GM19438 (cell line): ENCODE measurements around the gene SHC4.
"Not testable (repeated sequence)": the region's sequence is repeated elsewhere in the genome, so short reads cannot be mapped to it uniquely, and the experiment has no call there.

Source experiments
- ATAC-seq: cut with Tn5 transposase; IDR thresholded peaks from one replicate; pipeline ENCODE4 v1.9.1; 2021; ENCODE audit warnings: low read depth; ENCODE audit not compliant: unreplicated experiment

SHC4 gene

GRCh38 chr15:48855501-48856440, 107.9 kb downstream of the SHC4 start:
- ATAC-seq, result no peak

DNA sequence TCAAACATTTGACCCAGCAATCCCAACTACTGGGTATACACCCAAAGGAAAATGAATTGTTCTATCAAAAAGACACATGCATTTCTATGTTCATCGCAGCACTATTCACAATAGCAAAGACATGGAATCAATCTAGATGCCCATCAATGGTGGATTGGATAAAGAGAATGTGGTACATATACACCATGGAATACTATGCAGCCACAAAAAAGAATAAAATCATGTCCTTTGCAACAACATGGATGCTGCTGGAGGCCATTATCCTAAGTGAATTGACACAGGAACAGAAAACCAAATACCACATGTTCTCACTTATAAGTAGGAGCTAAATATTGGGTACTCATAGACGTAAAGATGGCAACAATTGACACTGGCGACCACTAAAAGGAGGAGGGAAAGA, 109.3 kb downstream of the SHC4 start:
- ATAC-seq, result not testable (repeated sequence)

GRCh38 chr15:48851956-48852355, 111.8 kb downstream of the SHC4 start:
- ATAC-seq, result no peak

- ATAC-seq, result no peak
These were observed 113.1 kb downstream of the SHC4 start for GRCh38 chr15:48850648-48851047.

DNA sequence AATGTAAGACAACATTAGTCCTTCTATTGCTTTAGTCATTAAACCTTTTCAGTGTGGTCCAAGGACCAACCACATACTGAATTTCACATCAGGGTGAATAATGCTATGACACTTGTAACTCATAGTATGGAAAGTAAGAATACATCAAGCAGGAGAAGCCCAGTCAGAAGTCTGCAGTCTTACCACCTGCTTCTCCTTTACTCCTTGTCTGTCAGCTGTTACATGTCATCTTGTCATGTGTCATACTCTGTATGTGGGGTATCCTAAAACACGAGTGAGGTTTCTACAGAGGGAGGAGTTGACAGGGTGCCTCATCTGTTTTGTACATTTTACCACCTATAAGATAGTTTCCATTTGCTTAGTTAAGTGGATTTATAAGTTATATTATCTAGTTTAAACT, 118.6 kb downstream of the SHC4 start:
- no peak for ATAC-seq

GRCh38 chr15:48842501-48842900, 121.2 kb downstream of the SHC4 start:
- ATAC-seq, result no peak

GRCh38 chr15:48834756-48835155, 129.0 kb downstream of the SHC4 start:
- no peak for ATAC-seq

GRCh38 chr15:48833526-48834239, 130.0 kb downstream of the SHC4 start:
- no peak for ATAC-seq

DNA sequence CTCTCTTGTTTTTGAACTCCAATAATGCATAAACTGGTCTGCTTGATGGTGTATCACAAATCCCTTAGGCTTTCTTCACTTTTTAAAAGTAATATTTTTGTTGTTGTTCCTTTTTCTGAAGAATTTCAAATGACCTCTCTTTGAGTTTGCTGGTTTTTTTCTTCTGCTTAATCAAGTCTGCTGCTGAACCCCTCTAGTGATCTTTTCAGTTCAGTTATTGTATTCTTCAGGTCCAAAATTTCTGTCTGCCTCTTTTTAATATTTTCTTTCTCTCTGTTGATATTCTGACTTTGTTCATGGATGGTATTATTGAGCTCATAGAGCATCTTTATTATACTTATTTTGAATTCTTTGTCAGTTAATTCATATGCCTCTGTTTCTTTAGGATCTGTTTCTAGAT, 131.1 kb downstream of the SHC4 start:
- no peak for ATAC-seq

- no peak for ATAC-seq
These were observed 134.8 kb downstream of the SHC4 start for GRCh38 chr15:48828906-48829305.

GRCh38 chr15:48828471-48828870, 135.2 kb downstream of the SHC4 start:
- ATAC-seq, result no peak

GRCh38 chr15:48825075-48825474, 138.6 kb downstream of the SHC4 start:
- ATAC-seq, result no peak

DNA sequence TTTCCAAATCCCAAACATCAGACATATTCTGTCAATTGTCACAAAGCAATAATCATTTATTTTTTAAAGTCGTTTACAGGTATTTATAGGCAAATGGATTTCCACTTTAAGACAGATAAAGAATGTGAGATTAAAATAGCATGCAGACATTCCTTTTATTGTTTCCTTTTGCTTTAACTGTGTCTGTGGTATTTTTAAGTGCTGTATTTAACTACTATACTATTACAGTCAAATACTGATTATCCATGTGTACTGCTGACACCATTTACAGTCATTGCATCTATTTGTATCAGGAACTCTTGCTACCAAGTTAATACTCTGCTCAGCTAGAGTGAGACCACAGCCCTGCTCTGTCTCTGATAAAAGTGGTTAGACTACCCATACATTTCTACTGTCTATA, 140.0 kb downstream of the SHC4 start:
- ATAC-seq, result no peak

DNA sequence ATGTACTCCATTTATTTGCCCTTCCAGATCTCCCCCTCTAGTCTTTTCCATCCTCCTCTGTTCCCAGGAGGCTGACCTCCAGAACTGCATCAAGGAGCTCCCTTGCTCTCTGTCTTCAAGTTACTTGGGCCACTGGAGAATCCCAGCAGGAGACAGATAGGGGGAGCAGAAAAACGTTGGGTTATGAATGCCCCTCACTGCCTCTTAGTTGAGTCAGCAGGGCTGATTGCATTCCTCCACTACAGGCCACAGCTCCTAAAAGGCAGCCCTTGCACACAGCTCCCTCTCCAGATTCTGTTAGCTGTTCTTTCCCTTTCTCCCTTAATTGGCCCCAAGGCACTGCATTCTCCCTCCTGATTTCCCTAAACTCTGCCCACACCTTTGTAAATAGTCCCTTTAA, 140.5 kb downstream of the SHC4 start:
- ATAC-seq, result no peak

DNA sequence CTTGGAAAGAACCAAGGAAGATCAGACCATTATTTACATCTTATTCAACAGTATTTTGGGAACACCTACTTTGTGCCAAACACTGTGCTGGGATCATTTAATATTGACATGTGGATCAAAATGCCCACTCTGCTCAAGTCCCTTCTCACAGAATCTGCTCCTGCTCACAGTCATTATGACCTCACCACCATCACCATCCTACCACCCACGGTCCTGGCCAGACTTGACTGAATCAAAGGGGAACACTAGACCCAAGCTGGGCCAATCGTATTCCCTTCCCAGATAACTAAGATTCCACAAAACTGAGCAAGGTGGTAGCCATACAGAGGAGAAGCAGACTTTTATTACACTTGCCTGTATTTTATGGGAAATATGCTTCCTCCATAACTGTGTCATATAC, 149.4 kb downstream of the SHC4 start:
- ATAC-seq, result no peak

GRCh38 chr15:48811325-48811958, 152.3 kb downstream of the SHC4 start:
- no peak for ATAC-seq

DNA sequence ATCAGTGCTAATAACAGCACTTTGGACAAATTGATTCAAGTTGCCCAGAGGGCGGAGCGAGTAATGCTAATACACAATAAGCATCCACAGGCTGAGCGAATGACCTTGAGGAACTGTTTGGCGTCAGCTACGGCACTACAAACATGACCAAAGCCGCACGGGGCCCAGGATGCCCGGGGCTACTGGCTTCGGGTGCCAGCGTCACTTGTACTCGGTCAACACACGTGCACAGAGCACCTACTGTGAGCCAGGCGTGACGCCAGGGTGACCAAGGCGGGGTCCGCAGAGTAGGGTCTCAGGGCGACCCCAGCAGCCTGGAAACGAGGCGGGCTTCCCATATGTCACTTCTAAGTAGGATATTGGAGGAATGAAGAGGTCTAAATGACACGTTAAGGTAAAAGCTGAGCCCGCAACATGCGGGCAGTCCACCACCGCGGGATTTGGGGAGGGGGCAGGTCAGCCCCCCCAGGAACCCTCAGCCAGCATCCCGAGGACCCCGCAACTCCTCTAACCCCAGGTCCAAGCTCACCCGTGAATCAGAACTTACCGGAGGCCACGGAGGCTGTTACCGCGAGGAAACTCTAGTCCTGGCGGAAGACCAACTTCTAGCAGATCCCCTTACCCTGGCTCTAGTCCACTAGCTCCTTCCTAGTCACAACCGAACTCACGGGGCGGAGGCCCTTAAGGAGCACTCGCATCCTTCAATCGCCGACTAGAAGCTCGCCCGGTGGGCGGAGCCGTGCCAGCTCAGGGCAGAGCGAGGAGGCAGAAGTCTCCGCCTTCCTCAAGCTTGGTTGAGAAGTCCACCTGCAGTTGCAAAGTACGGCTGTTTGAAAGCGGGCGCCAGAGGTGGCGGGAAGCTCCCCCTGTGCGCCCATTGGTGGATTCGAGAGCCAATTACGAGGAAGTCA, 153.1 kb downstream of the SHC4 start, which contains the start of gene CEP152:
Gene CEP152 (minus strand): TSS at position 656 of the 911 bp plus-strand sequence. CDS start 5,420 bp downstream, outside the sequence.
- peak; percentile 97 for ATAC-seq

DNA sequence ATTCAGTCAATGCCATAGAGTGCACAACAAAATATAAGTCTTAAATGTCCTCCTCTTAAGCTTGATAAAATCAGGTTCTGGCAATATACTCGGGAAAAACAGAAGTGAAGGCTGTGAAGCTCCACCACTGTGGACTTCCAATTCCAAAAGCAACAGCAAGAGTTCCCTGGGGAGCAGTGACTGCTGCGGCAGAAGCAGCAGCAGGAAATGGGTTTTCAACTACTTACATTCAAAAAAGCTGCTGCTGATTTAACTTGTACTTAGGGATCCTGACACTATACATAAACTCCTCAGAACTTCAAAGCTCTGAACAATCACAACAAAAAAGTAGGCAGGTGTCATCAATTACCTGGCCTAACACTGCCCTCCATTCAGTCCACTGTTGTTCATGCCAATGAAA, 157.6 kb downstream of the SHC4 start:
- ATAC-seq, result no peak

- ATAC-seq, result no peak
These were observed 158.1 kb downstream of the SHC4 start for GRCh38 chr15:48805591-48805990.

GRCh38 chr15:48803877-48804276, 159.8 kb downstream of the SHC4 start:
- ATAC-seq, result no peak
